Measurements from ENCODE around the gene LPAR2.
"Not testable (repeated sequence)": the region's sequence is repeated elsewhere in the genome, so short reads cannot be mapped to it uniquely, and the experiment has no call there.

Gene LPAR2

DNA sequence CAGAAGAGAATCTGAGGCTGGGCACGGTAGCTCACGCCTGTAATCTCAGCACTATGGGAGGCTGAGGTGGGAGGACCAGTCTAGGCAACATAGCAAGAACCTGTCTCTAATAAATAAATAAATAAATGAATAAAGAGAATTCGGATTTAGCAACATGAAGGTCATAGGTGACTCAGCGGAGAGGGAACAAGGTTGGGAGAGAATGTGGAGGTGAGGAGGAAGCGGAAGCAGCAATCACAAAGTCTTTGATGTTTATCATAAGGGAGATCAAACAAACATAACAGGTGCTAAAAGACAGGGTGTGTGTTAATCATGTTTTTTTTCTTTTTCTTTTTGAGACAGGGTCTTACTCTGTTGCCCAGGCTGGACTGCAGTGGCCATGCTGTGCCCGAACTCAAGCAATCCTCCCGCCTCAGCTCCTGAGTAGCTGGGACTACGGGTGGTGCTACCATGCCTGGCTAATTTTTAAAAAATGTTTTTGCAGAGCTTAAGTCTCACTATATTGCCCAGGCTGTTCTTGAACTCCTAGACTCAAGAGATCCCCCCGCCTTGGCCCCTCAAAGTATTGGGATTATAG, 25.8 kb downstream of the LPAR2 start:
- no peak for FAIRE-seq
- no peak for DNase-seq (ENCODE audit: insufficient read length, low spot score)

DNA sequence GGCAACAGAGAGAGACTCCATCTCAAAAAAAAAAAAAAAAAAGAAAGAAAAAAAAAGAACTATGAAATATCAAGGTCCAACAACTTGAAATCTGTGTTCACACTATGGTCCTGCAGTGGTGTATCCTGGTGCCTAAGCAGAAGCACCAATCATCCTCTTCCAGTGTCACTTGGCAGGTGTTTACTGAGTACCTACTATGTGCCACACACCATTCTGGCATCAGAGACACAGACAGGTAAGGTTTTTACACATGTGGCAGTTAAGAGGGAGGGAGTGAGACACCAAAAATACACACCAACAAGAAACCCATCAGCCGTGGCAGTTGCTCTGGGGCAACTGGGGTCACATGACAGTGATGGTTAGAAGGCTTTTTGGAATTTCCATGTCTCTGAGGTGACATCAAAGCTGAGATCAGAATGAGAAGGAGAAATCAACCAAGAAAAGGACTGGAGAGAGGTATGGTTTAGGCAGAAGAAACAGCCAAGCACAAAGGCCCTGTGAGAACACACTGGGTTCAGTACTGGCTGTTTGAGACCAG, 27.2 kb downstream of the LPAR2 start:
- FAIRE-seq (no peak), DNase-seq (ENCODE audit: insufficient read length, low spot score) (no peak)

DNA sequence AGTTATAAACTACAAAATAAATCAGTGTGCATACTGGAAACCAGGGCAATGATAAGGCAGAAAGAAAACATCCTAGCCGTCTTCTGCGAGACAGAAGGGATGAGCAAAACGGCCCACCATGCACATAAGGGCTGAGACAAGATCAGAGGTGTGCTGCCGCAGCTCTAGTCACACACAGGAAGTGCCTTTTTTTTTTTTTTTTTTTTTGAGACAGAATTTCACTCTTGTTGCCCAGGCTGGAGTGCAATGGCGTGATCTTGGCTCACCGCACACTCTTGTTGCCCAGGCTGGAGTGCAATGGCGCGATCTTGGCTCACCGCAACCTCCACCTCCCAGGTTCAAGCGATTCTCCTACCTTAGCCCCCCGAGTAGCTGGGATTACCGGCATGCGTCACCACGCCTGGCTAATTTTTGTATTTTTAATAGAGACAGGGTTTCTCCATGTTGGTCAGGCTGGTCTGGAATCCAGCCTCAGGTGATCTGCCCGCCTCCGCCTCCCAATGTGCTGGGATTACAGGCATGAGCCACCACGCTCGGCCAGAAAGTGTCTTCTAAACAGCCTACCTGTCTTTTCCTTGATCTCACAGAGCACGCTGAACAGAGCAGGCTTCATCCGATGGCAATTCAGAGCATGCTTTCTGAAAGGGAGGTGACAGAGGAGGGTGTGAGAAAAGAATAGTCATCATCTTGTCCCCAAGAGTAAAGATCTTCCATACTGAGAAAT, 29.1 kb downstream of the LPAR2 start:
- not testable (repeated sequence) for DNase-seq (ENCODE audit: insufficient read length, low spot score); FAIRE-seq

DNA sequence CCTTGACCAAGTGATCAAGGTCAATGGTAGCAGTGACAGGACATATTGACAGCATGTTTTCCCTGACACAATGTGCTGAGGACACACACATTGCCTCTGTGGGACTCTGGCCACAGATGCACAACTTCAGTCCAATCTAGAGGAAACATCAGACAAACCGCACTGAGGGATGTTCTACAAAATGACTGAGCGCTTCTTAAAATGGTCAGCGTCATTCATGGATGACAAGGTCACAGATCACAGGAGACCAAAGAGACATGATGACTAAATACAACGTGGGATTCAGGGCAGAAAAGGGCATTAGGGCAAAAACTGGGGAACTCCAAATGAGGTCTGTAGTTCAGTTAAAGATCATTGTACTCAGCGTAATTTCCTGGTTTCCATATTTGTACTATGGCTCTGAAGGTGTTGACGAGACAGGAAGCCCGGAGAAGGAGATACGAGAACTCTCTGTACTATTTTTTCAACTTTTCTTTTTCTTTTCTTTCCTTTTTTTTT, 30.2 kb downstream of the LPAR2 start:
- DNase-seq (ENCODE audit: insufficient read length, low spot score) = no peak
- FAIRE-seq = no peak

DNA sequence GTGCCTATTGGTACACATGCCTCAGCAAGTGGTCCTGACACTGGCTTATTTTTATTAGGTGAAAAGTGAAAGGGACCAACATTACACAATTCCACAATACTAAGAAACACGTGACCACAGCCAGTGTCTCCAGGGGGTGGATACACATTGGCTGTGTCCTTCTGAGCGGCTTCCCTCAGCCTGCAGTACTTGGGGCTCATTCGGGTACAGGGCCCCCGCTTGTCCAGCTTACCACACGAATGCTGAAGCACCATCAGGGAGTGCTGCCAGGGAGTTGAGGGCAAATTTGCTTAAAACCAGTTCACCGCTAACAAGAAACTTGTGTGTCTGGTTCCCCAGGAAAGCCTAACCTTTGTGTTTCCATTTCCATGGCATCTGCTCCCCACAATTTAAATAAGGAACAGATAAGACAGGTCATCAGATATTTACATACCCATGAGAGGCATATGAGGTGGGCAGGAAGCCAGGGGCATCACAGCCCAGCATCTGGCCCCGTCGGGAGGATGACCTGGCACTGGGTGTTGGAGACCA, 32.8 kb downstream of the LPAR2 start:
- no peak for FAIRE-seq
- DNase-seq (ENCODE audit: insufficient read length, low spot score) = no peak

DNA sequence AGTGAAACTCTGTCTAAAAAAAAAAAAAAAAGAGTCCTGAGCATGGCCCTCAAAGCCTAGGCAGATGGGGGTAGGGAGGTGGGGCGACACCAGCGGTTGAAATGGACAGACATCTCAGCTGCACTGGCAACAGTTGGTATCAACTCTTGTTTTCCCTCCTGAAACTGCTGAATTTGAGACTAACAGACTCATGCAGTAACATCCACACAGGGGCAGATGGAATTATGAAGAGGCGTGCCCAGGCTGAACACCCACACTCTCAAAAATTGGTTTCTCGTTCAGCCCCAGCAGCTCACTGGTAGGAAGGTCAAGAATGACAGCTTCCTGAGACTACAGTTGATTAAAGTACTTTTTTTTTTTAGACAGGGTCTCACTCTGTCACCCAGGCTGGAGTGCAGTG, 33.6 kb downstream of the LPAR2 start:
- FAIRE-seq (no peak), DNase-seq (ENCODE audit: insufficient read length, low spot score) (no peak)

DNA sequence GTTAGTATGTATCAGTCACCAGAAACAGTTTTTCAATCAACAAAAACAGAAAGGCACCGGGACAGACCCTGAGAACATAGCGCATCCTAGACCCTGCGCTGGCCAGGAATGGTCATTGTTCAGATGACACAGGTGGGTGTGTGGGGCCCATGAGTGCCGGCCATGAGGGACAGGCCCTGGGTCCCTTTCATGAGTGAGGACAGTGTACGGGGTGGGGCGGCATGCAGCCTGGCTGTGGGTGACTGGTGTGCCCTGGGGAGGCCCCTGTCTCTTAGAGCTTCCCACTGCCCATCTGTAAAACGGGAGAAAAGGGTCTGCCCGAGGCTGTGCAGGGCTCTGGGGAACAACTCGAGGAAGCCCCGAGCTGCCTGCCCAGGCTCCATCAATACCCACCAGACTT, 35.3 kb downstream of the LPAR2 start:
- FAIRE-seq = no peak

DNA sequence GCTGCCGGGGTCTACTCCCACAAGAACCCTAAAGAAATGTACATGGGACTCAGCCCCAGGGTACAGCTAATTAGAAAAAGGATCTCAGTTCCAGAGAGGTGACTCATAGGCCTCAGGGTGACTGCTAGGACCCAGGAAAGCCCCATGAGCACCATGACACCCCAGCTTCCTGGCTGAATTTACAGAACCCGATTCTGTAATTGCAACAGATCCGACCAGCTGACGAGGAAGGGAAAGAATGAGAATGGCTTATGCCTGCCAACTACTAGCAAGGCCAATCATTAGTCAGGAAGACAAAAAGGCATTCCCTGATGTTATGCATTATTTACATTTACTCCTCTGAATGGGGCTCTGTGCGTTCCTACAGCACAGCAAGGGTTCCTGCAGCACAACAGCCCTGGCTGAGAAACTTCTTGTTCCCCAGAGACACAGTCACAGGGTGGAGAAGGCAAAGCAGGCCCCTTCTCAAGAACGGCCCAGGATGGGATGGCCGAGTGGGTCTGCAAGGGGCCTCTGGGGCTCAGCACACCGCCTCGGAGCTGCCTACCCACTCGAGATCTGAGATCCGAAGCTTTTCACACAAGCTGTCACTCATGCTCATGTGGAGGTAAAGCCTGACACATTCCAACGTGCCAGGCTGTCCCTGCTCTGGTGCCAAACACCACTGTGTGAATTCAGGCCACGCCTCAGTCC, 36.7 kb downstream of the LPAR2 start:
- DNase-seq (ENCODE audit: insufficient read length, low spot score) = peak; percentile 94
- peak; percentile 55 for FAIRE-seq

More for the DNA sequence above, 35.3 kb downstream of the LPAR2 start:
- no peak for DNase-seq (ENCODE audit: insufficient read length, low spot score)

DNA sequence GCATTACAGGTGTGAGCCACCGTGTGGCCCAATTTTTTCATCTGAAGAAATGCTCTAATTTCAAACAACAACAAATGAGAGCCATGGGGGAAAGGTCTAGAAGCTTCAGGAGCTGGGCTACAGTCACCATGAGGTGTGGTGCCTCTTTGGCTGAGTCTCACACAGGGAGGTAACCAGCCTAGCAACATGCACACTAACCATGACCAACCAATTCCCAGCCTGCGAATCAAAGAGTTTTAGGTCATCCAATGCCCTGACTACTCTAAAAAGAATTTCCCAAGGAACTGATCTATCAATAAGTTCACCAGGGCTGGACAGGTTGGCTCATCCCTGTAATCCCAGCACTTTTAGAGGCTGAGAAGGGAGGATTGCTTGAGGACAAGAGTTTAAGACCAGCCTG, 39.5 kb downstream of the LPAR2 start:
- DNase-seq (ENCODE audit: insufficient read length, low spot score) (no peak), FAIRE-seq (no peak)

DNA sequence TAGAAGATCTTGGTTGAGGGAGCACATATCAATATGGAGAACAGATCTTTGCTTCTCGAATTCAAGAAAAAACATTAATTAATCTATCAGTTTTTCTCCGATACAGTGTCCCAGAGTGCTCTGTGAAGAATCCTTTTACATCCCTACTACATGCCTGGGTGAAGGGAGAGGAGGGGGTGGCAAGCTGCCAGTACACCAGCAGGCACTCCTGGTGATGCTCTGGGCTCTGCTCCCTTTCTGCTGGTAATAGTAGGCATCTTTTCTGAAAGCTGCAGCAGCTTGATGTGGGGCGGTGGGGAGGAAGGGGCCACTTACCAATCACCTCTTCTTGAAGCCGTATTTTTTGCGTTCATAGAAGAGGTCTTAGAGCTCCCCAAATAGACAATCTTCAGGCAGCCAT, 40.2 kb downstream of the LPAR2 start:
- FAIRE-seq = no peak
- no peak for DNase-seq (ENCODE audit: insufficient read length, low spot score)

DNA sequence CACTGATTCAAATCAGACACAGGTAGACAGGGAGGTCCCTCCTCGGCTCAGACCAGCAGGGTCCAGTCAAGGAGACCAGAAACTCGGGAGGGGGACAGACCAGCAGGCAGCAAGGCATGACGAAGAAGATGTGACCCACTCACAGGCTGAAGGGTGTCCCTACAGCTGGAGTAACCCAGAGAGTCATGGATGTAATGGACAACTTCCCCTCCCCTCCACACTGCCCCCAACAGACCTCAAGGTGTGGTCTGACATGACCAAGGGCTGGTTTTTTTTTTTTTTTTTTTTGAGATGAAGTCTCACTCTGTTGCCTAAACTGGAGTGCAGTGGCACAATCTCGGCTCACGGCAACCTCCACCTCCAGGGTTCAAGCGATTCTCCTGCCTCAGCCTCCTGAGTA, 43.7 kb downstream of the LPAR2 start:
- FAIRE-seq = no peak

DNA sequence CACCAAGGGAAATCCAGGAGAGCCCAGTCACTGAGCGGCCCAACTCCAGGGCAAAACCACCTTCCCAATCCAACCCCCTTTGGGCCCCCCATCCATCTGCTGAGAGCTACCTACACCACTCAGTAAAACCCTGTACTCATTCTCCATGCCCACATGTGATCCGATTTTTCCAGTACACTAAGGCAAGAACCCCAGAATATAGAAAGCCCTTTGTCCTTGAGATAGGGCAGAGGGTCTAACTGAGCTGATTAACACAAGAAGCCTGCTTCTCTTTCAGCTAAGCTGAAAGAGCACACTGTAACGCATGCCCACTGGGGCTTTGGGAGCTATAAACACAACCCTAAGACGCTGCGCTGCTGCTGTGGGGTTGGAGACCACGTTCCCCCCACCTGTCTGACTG, 45.5 kb downstream of the LPAR2 start:
- no peak for FAIRE-seq
- DNase-seq (ENCODE audit: insufficient read length, low spot score) = no peak

More for the DNA sequence above, 43.7 kb downstream of the LPAR2 start:
- DNase-seq (ENCODE audit: insufficient read length, low spot score) = no peak

DNA sequence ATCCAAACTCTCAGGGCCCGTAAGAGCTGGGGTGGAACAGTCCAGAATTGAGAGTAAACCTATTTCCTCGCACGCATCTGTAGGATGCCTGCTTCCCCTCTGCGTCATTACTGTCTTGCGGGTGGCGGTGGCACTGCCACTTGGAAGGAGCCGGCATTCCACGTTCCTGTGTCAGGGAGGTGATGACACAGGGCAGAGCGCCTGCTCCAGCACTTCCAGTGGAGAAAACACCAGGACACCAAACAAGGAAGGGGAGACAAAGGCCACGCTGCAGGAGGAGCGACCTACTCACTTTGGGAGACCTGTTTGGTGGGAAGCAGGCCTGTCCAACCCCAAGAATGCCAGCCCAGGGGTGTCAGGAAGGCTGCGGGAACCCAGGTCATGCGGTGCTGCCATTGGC, 46.6 kb downstream of the LPAR2 start:
- DNase-seq (ENCODE audit: insufficient read length, low spot score) (no peak), FAIRE-seq (no peak)

DNA sequence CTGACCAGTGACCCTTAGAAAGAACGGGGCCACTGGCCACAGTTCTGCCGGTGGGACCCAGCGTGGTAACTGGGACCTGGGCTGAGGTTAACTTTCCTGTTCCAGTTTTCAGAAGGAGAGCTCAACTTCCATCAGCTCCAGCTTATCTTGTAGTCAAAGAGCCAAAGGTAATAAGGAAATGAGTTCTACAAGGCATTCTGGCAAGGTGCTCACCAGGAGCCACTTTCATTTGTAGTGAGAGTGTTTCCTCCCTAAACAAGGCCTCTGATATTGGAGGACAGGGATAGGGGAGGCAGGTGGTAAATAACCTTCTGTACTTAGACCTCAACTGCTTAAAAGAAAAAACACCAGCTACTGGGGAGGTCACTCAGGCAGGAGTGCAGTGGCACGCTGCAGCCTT, 47.6 kb downstream of the LPAR2 start:
- DNase-seq (ENCODE audit: insufficient read length, low spot score) = no peak
- no peak for FAIRE-seq

DNA sequence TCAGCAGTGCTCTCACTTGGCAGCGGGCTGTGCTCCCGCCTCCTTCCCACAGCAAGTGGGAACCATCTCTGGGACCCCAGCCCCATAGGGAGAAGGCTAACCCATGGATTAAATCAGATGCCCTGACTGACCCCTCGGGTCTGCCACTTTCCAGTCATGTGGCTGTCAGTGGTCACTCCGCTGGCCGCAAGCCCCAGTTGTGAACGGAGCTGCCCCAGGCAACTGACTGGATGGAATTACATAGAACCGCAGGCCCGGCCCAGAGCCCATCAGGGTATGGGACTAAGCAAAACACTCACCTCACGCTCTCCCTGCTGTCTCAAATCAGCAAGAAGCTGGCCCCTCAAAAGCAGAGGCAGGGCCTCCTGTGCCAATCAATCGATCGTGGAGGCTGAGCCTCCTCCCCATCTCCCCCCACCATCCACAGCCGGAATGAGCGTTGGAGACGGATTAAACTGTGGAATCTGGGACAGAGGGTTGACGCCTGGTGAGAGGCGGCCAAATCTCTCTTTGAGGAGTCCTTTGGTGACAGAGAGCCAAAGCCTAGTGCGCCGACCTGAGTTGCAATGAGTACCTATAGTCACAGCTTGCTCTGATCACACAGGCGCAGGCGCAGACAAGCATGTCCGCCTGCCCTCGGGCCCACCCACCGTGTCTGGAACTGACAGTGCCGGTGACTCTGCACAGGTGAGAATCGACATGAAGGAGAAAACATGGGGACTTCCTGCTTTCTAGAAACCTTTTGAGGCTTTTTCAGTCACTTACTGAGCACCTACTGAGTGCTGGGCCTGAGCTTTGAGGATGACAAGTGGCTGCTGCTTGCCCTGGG, 48.3 kb downstream of the LPAR2 start:
- DNase-seq (ENCODE audit: insufficient read length, low spot score) = no peak
- no peak for FAIRE-seq

DNA sequence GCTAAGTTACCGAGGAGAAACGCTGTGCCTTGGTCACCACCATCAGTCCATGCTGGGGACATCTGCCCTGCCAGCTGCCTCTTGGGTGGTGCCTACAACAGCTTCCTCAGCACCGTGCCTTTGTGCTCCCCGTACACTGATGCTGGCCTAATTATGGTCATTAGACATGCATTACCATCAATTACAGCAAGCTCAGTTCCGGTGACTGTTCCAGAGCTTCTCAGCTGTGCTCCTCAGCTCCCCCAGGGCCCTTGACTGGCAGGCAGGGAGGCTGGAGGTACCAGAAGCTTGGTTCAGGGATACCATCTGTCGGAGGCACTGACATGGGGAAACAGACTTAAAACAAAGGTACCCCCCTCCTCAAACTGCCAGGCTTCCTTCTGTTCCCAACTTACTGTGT, 49.8 kb downstream of the LPAR2 start:
- FAIRE-seq (no peak), DNase-seq (ENCODE audit: insufficient read length, low spot score) (no peak)

DNA sequence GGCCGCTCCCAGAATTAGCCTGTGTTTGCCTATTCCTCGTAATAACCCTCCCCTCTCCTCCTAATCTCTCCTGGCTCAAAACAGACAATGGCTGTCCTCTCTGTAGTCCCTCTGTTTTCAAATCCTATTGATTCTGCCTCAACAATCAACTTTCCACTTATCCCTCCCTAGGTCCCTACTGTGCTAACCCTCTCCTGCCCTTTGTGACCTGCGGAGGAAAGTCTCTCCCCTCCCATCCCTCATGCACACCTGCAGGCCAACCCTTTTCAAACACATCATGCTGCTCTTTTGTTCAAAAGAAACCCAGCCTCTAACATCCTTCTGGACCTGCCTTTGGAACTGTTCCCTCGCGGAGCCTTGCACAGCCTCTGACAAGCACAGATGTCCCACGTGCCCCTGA, 52.6 kb downstream of the LPAR2 start:
- no peak for FAIRE-seq
- no peak for DNase-seq (ENCODE audit: insufficient read length, low spot score)

All from HTR-8/SVneo (cell line).